Endothelial cell (in vitro differentiated cells): ENCODE data around the gene CLCA1. TPM values are rescaled to one million over a fixed set of nuclear protein-coding genes. Genes with fewer than 3 reads are reported as not detected.

Source experiments
- DNase-seq: peaks from one replicate; pipeline ENCODE4 v3.0.0; 2021; ENCODE audit warnings: low spot score
- H3K27ac Mint-ChIP-seq: one replicate; pipeline ENCODE4 v1.8.0; 2021; ENCODE audit warnings: mixed read lengths, inconsistent platforms; ENCODE audit not compliant: unreplicated experiment
- H3K27me3 Mint-ChIP-seq: one replicate; pipeline ENCODE4 v1.8.0; 2021; ENCODE audit warnings: mild to moderate bottlenecking, moderate library complexity, mixed read lengths, inconsistent platforms; ENCODE audit not compliant: unreplicated experiment
- H3K36me3 Mint-ChIP-seq: one replicate; pipeline ENCODE4 v1.8.0; 2021; ENCODE audit warnings: mild to moderate bottlenecking, low read depth, mixed read lengths, inconsistent platforms; ENCODE audit not compliant: unreplicated experiment
- H3K4me1 Mint-ChIP-seq: one replicate; pipeline ENCODE4 v1.8.0; 2021; ENCODE audit warnings: mild to moderate bottlenecking, mixed read lengths, inconsistent platforms; ENCODE audit not compliant: unreplicated experiment
- H3K4me3 Mint-ChIP-seq: one replicate; pipeline ENCODE4 v1.8.0; 2021; ENCODE audit warnings: mild to moderate bottlenecking, mixed read lengths, inconsistent platforms; ENCODE audit not compliant: unreplicated experiment
- H3K9me3 Mint-ChIP-seq: one replicate; pipeline ENCODE4 v1.8.0; 2021; ENCODE audit warnings: mixed read lengths, inconsistent platforms; ENCODE audit not compliant: unreplicated experiment
- CTCF ChIP-seq: fragments of 200-600 bp; sonication (generic); IDR thresholded peaks from one replicate; pipeline ENCODE4 v1.5.0; 2021; ENCODE audit warnings: antibody characterized with exemption; ENCODE audit not compliant: unreplicated experiment
- total RNA-seq: library from RNA; stranded (reverse); fragmentation: NEBNext Ultra II Directional; extraction: Animal tissue kit (Norgen Biotek cat#: 25700); gene quantifications from one replicate; pipeline ENCODE4 v1.2.1, GENCODE V29; 2021; ENCODE audit not compliant: unreplicated experiment

The CLCA1 gene
- total RNA-seq, 1 donor from 2014 or later = not detected

GRCh38 chr1:86477256-86477655 is 8.5 kb downstream of the CLCA1 start:
- no peaks in the 10 kb centered on the region for H3K27me3 Mint-ChIP-seq
- H3K27ac Mint-ChIP-seq = no peak overlapping the region
- no peak for DNase-seq
- TF ChIP-seq CTCF = no peak
- no peak overlapping the region for H3K4me3 Mint-ChIP-seq
- H3K36me3 Mint-ChIP-seq = no peaks in the 10 kb centered on the region
- peaks cover 9% of the 10 kb centered on the region for H3K4me1 Mint-ChIP-seq
- H3K9me3 Mint-ChIP-seq = no peaks in the 10 kb centered on the region

GRCh38 chr1:86477682-86478081 is 9.0 kb downstream of the CLCA1 start:
- no peaks in the 10 kb centered on the region for H3K27me3 Mint-ChIP-seq
- no peaks in the 10 kb centered on the region for H3K9me3 Mint-ChIP-seq
- no peak for DNase-seq
- no peaks in the 10 kb centered on the region for H3K36me3 Mint-ChIP-seq
- H3K27ac Mint-ChIP-seq = no peak overlapping the region
- peaks cover 9% of the 10 kb centered on the region for H3K4me1 Mint-ChIP-seq
- no peak for TF ChIP-seq CTCF
- H3K4me3 Mint-ChIP-seq = no peak overlapping the region

- no peaks in the 10 kb centered on the region for H3K27me3 Mint-ChIP-seq
- DNase-seq = no peak
- H3K27ac Mint-ChIP-seq = no peak overlapping the region
- peaks cover 9% of the 10 kb centered on the region for H3K4me1 Mint-ChIP-seq
- no peaks in the 10 kb centered on the region for H3K36me3 Mint-ChIP-seq
- TF ChIP-seq CTCF = no peak
- no peak overlapping the region for H3K4me3 Mint-ChIP-seq
- no peaks in the 10 kb centered on the region for H3K9me3 Mint-ChIP-seq
These were observed 9.9 kb downstream of the CLCA1 start for GRCh38 chr1:86478416-86479156.

- Mint-ChIP-seq H3K36me3 (no peaks in the 10 kb centered on the region), H3K27me3 (no peaks in the 10 kb centered on the region), H3K4me1 (no peaks in the 10 kb centered on the region), H3K9me3 (no peaks in the 10 kb centered on the region), H3K27ac (no peak overlapping the region), H3K4me3 (no peak overlapping the region)
- DNase-seq = no peak
- no peak for TF ChIP-seq CTCF
These were observed 13.2 kb downstream of the CLCA1 start for GRCh38 chr1:86481966-86482365.

GRCh38 chr1:86487131-86487810 is 18.5 kb downstream of the CLCA1 start:
- no peak for TF ChIP-seq CTCF
- H3K27ac Mint-ChIP-seq = no peak overlapping the region
- H3K4me1 Mint-ChIP-seq = no peaks in the 10 kb centered on the region
- H3K4me3 Mint-ChIP-seq = no peak overlapping the region
- no peak for DNase-seq
- no peaks in the 10 kb centered on the region for H3K36me3 Mint-ChIP-seq
- H3K9me3 Mint-ChIP-seq = no peaks in the 10 kb centered on the region
- H3K27me3 Mint-ChIP-seq = no peaks in the 10 kb centered on the region
